ENCODE measurements around the gene CCNA2.

DNA sequence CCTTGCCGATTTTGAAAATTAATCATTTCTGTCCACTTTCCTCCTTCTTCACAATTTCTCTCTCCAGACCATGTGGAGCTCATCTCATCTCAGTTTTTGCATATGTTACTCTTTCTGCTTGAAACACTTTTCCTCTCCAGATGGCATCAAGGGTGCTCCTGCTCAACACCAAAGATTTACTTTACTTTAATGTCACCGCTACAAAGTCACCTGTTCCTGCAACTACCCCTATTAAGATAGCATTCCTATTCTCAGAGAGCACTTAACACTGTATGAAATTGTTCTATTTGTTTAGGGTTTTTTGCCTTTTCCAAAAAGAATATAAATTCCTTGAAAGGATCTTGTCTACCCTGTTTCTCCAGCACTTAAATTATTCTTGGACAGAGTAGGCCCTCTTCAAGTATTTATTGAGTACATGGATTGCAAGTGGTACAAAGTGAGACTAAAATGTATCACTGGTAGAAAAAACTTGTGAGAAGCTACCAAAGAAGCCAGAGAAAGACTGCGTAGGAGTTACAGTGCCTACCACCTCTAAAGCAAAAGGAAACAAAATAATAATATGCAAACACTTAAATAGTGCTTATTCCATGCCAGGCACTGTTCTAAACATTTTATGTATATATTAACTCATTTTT, 23.7 kb downstream of the CCNA2 start:
- TF ChIP-seq POLR2A (IDR thresholded peaks at IDR 0.05) = no peak
- TF ChIP-seq, protein P1, sequence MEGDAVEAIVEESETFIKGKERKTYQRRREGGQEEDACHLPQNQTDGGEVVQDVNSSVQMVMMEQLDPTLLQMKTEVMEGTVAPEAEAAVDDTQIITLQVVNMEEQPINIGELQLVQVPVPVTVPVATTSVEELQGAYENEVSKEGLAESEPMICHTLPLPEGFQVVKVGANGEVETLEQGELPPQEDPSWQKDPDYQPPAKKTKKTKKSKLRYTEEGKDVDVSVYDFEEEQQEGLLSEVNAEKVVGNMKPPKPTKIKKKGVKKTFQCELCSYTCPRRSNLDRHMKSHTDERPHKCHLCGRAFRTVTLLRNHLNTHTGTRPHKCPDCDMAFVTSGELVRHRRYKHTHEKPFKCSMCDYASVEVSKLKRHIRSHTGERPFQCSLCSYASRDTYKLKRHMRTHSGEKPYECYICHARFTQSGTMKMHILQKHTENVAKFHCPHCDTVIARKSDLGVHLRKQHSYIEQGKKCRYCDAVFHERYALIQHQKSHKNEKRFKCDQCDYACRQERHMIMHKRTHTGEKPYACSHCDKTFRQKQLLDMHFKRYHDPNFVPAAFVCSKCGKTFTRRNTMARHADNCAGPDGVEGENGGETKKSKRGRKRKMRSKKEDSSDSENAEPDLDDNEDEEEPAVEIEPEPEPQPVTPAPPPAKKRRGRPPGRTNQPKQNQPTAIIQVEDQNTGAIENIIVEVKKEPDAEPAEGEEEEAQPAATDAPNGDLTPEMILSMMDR (IDR thresholded peaks at IDR 0.05) = no peak
